Right ventricle myocardium superior (tissue), 1 donor: ENCODE results near the gene TNS4. TPM values are rescaled to one million over a fixed set of nuclear protein-coding genes. Genes with fewer than 3 reads are reported as not detected.
A peak's percentile ranks its signal among the peaks of the same experiment; 100 is the strongest.

Source experiments
- ATAC-seq: fragments of 200-7000 bp; cut with Tn5 transposase; one replicate; pipeline ENCODE4 v1.9.1; 2020; ENCODE audit warnings: mild to moderate bottlenecking; ENCODE audit not compliant: poor library complexity
- DNase-seq: peaks from one replicate; pipeline ENCODE4 v3.0.0-alpha.2; 2020
- intact Hi-C: fragments of 100-400 bp; cut with DNase I; formaldehyde crosslinking; loops from one replicate; pipeline ENCODE4 v1.11.2; 2022
- total RNA-seq: library from RNA; stranded (reverse); fragmentation: NEBNext Ultra II Directional; extraction: Animal tissue kit (Norgen Biotek cat#: 25700); gene quantifications from one replicate; pipeline ENCODE4 v1.2.1, GENCODE V29; 2021
- donor health status: DM: no; HTN: yes; CAD: no; lungs with severe emphysema.

TNS4 gene
- total RNA-seq, 1 donor from 2014 or later = not detected

GRCh38 chr17:40538019-40538935 is 36.9 kb upstream of the TNS4 start:
- ATAC-seq = peak; percentile 72
- intact Hi-C loops = loop anchor here (5.0 kb wide), 1 partner anchor 96 kb away; the partner anchor contains the start of gene IGFBP4
- DNase-seq = peak; percentile 84

DNA sequence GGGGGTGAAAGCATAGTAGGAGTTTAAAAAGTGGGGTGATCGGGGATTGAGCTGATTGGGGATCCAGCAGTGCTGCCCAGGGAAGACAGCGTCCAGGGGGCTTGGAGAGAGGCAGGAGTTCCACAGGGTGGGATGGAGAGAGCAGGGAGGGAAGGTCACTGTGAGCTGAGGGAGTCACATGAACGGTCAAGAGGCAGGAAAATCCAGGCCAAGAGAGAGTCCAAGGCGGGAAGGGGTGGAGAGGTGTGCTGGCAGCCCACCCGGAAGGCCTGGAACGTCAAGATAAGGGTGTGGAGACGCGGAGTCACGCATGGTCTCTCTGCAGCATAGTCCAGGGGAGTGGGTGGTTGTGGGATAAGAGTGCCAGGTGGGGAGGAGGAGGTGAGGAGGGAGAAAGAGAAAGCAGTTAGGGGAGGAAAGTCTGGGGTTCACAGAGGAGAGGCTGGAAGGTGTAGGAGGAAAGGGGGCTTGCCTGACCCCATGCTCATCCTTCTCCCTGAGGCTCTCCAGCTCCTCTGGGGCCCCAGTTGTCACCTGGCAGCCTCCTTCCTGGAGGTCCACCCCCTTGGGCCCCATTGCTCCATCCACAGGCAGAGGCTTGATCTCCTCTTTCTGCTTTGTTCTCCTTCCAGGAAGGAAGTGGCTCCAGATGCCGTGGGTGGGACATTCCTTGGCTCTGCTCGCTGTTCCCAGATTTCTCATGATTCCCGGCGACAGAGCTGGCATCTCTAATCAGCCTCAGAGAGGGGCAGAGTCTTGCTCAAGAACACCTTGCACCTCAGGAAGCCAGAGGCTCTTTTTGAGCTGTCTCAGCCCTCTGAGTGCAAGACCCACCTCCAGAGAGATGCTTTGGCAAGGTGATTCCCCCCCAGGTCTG is 35.1 kb upstream of the TNS4 start:
- no peak for ATAC-seq

GRCh38 chr17:40535924-40536294 is 34.5 kb upstream of the TNS4 start:
- DNase-seq = no peak
- intact Hi-C loops = loop anchor here (5.0 kb wide), 1 partner anchor 94 kb away; the partner anchor contains the start of gene IGFBP4
- ATAC-seq = no peak

More for the DNA sequence above, 35.1 kb upstream of the TNS4 start:
- DNase-seq = peak; percentile 69
- intact Hi-C loops = loop anchor here (5.0 kb wide), 1 partner anchor 94 kb away; the partner anchor contains the start of gene IGFBP4

DNA sequence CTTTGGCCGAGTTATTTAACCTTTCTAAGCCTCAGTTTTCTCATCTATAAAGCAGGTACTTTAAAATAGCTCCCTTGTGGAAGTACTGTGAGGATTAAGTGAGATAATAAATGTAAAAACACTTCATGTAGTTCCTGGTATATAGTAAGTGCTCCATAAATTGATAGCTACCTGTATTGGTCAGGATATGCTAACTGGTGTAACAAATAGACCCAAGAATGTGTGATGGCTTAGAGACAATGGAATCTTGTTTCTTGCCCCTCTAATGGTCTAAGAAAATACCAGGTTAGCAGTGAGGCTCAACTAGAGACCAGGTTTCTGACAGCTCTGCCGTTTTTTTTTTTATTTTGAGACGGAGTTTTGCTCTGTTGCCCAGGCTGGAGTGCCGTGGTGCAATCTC is 34.0 kb upstream of the TNS4 start:
- DNase-seq (no peak), ATAC-seq (no peak)
- intact Hi-C loops = loop anchor here (5.0 kb wide), 1 partner anchor 93 kb away; the partner anchor contains the start of gene IGFBP4

DNA sequence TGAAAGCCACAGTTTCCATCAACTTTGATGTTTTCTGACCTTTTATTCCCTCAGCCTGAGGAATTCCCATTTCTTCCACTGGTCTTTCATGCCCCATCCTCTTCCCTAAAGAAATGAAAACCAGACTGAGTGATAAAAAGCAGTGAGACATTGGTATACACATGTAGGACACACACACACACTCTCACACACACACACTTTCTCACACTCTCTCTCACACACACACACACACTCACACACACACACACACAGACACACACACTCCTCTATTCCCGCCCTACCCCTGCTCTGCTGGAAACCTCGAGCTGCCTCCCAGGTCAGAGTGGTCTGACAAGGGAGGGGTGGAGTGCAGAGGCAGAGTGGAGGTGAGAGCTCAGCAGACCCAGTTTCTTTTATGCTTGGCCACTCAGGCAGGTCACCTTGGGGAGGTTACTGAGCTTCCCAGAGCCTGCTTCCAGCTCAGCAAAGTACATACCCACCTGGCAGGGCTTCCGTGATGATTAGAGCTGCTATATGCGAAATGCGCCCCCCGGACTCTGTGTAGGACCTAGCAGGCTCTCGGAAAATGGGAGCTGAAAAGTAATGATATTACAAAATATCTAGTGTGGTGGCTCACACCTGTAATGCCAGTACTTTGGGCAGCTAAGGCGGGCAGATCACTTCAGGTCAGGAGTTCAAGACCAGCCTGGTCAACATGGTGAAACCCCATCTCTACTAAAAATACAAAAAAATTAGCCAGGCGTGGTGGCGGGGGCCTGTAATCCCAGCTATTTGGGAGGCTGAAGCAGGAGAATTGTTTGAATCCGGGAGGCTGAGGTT is 33.2 kb upstream of the TNS4 start:
- ATAC-seq = no peak
- intact Hi-C loops = loop anchor here (5.0 kb wide), 3 partner anchors 92 to 177 kb away; partner anchors contain the start of gene IGFBP4
- DNase-seq = no peak

DNA sequence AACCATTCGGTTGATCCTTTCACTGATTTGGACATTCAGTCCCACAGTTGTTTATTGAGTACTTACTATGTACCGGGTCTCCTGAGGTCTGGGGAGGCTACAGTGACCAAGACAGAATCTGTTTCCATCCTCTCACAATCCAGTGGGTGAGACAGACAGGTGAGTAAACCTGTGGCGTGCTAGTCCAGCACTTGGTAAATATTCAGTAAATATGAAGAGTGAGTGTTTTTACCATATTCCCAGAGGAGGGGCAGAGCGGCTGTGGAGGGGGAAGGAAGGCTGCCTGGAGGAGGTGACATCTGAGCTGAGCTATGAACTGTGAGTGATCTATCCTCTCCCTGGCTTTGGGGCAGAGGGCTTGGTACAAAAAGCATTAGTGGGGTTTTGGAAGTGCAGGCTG is 32.5 kb upstream of the TNS4 start:
- DNase-seq (no peak), ATAC-seq (no peak)
- intact Hi-C loops = loop anchor here (5.0 kb wide), 2 partner anchors 132 to 177 kb away; no protein-coding TSS in a partner anchor

GRCh38 chr17:40532520-40533253 is 31.3 kb upstream of the TNS4 start:
- intact Hi-C loops = loop anchor here (5.0 kb wide), 2 partner anchors 130 to 175 kb away; no protein-coding TSS in a partner anchor
- ATAC-seq (peak; percentile 14), DNase-seq (no peak)

DNA sequence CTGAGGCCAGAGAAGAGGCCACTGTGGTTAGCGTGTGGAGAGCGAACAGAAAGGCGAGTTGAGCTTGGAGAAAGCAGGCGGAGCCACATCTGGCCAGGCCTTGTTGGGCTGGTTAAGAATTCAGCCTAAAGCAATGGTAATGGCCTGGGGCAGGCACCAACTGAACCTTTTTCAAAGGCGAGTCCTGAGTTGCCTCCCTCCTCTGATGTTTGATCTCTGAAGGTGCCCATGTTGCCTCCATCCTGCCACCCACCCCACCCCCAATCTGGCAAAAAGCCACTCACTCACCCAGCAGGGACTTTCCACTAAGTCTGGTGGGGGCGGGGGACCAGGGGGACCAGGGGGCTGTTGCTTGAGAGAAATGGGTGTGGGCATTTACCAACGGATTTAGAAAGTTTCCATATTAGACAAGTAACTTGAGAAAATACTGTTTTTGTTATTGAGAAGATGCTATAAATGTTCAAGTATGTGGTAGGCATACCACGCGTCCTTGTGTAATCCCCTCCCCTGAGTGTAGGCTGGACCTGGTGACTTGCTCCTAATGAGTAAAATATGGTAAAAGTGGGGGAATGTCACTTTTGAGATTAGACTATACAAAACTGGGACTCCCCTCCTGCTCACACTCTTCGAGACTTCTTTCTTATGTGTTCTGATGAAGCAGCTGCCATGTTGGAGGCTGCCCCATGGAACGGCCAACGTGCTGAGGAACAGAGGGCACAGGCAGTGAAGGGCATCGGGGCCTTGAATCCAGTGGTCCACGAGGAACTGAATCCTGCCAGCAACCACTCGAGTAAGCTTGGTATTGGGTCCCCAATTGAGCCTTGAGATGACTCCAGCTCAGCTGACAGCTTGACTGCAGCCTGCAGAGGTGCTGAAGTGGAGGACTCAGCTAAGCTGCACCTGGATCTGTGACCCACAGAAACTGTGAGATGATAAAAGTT is 29.9 kb upstream of the TNS4 start:
- intact Hi-C loops = loop anchor here (5.0 kb wide), 2 partner anchors 129 to 174 kb away; no protein-coding TSS in a partner anchor
- ATAC-seq (no peak), DNase-seq (no peak)

DNA sequence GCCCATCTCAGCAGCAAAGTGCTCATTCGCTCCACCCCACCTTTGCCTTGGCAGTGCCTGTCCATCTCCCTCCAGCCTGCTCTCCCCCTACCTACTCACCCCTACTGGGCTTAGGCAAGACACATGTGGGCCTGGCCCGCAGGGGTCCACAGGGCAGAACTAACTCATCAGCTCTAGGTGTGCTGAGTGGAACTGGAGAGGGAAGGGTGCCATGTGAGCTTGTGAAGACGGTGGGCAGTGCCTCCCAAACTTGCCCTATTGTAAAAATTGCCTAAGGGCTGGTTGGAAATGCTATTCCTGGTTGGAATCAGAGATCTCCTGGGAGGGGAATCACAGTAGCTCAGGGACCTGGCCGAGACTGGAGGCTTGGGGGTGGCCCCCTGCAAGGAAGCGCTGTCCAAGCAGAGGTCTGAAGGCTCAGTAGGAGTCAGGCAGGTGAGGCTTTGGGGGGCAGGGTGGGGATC is 29.1 kb upstream of the TNS4 start:
- intact Hi-C loops = loop anchor here (5.0 kb wide), 2 partner anchors 128 to 173 kb away; no protein-coding TSS in a partner anchor
- DNase-seq (no peak), ATAC-seq (no peak)

DNA sequence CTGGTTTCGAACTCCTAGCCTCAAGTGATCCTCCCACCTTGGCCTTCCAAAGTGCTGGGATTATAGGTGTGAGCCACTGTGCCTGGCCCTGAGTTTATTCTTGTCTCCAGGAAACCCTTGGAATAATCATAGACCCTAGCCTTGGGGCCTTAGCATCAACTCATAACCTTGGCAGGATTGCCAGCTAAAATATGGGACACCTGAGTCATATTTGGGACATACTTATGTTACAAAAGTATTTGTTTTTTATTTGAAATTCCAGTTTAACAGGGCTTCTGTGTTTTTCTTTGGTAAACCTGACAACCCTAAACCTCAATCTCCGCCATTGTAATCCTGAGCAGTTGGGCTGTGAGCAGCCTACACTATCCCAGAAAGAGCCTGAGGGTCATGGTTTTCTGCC is 28.6 kb upstream of the TNS4 start:
- intact Hi-C loops = loop anchor here (5.0 kb wide), 2 partner anchors 128 to 173 kb away; no protein-coding TSS in a partner anchor
- ATAC-seq = no peak
- no peak for DNase-seq

DNA sequence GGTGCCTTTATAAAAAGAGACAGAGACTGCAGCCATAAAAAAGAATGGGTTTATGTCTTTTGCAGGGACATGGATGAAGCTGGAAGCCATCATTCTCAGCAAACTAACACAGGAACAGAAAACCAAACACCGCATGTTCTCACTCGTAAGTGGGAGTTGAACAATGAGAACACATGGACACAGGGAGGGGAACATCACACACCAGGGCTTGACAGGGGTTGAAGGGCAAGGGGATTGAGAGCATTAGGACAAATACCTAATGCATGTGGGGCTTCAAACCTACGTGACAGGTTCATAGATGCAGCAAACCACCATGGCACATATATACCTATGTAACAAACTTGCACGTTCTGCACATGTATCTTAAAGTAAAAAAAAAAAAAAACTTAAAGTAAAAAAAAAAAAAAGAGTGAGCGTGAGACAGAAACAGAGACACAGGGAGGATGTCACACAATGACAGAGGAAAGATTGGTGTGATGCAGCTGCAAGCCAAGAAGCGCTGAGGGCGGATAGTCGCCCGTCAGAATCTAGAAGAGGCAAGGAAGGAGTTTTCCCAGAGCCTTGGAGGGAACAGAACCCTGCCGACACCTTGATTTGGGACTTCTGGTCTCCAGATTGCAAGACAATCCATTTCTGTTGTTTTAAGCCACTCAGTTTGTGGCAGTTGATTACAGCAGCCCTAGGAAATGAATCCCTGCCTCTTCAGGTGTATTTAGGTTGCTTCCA is 27.4 kb upstream of the TNS4 start:
- DNase-seq (no peak), ATAC-seq (no peak)

GRCh38 chr17:40526668-40527067 is 25.2 kb upstream of the TNS4 start:
- intact Hi-C loops = no loop called here
- peak; percentile 69 for ATAC-seq
- peak; percentile 66 for DNase-seq

More for the DNA sequence above, 27.4 kb upstream of the TNS4 start:
- intact Hi-C loops = no loop called here

DNA sequence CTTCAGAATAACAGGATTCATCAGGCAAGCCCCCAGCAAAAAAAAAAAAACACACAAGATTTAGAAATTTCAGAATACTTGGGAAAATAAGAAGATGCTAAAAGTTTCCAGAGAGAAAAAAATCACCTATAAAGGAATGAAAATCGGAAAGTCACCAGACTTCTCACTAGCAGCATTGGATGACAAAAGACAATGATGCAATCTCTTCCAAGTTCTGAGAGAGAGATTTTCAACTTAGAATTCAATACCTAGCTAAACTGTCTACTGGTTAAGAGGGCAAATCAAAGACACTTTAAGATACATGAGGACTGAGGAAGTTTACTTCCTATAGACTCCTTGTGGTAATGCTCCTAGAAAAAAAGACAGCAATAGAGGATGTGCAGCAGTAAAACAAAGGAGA is 23.9 kb upstream of the TNS4 start:
- ATAC-seq (no peak), DNase-seq (no peak)
- intact Hi-C loops = no loop called here

- ATAC-seq (no peak), DNase-seq (no peak)
- intact Hi-C loops = no loop called here
Measured at GRCh38 chr17:40524243-40524965, 23.0 kb upstream of the TNS4 start.

GRCh38 chr17:40522961-40523310 is 21.5 kb upstream of the TNS4 start:
- DNase-seq (no peak), ATAC-seq (no peak)
- intact Hi-C loops = no loop called here
